ENCODE measurements around the gene UGT1A5. TPM values are rescaled to one million over a fixed set of nuclear protein-coding genes. Genes with fewer than 3 reads are reported as not detected.

UGT1A5 gene
- total and polyA plus RNA-seq, 2 of the 13 experiments (the other 11 are each of a cell fraction or from before 2014, with no cell fraction given), result not detected

- TF ChIP-seq MNT (IDR thresholded peaks at IDR 0.05), result peak; percentile 82
- TF ChIP-seq KDM1A (CRISPR knock-in tag; IDR thresholded peaks at IDR 0.05), result no peak
- TF ChIP-seq PLRG1 (conservative IDR thresholded peaks at IDR 0.05), result no peak
Observed at GRCh38 chr2:233807215-233807865, 94.6 kb downstream of the UGT1A5 start (continued).

DNA sequence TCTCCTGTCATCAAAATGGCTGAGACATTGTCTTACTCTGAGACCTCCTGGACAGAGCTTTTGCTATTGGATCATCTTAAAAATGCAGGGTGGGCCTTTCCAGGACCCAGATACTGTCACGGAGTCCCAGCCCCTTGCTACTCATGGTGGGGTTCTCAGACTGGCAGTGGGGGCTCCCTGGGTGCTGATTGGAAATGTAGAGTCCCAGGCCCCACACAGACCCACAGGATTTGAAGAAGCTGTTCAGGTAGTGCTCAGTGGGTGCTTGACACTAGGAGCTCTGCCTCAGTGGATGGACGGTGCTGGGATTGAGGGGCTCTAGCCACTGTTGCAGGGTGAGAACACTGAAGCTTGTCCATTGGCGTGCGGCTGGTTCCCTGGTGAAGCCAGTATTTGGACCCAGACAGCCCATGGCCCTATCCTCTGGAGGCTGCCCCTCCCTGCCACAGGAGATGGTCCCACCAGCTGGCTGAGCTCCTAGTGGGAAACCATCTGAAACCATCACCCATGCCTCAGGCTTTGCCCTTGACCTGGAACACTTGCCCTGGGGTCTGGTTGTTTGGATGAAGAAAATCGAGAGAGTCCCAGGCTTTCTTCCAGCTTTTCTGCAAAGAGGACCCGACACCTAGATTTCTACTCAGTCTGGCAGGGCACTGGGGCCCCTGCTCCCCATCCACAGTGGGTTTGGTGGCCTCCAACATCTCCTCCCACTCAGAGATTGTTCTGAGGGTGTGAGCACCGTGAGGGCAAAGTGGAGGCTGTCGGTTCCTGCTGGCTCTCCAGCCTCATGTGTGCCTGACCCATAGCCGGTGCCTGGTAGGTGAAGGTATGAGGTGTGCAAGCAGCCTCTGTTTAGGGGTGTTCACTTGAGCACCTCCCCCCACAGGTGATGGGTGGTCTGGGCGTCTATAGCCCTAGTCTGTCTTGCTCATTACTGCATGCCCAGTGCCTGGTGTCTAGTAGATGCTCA lies 95.5 kb downstream of the UGT1A5 start:
- no peak for ATAC-seq
- no TSS peak for BruUV-seq (replicated peaks)
- POLR2A ChIA-PET, result no interaction called here
- no peaks in the 10 kb centered on the region for H3K36me3 ChIP-seq (replicated peaks in 1 of 2; ENCODE audit: control insufficient read depth in 1 of 2, insufficient read depth in 2 of 2, low read length in 2 of 2)
- H3K9ac ChIP-seq (ENCODE audit: insufficient read depth, low read depth, low read length), result no peak overlapping the region
- no peak overlapping the region for H3K27ac ChIP-seq (ENCODE audit: extremely low read length, insufficient read depth, low read length)
- 50% methylated on average over 9 of the region's 10 CpGs for WGBS (ENCODE audit: low lambda C conversion rate)
- in situ Hi-C loops (cut with HindIII; ENCODE audit: extremely low pct_ligation_motif_present, low pct_unique_long_range_greater_than_20kb), result no loop called here
- no peak overlapping the region for H2AFZ ChIP-seq (ENCODE audit: low read length)
- peaks cover 0 to 43% of the 10 kb centered on the region in 2 experiments; a peak in 3 of 5 replicates for H3K27me3 ChIP-seq (ENCODE audit: control insufficient read depth in 1 of 2, insufficient read depth in 2 of 2, low read length in 2 of 2)
- no peak overlapping the region for H3K4me3 ChIP-seq (replicated peaks in 1 of 3; ENCODE audit: insufficient read depth in 1 of 3, low read depth in 2 of 3, low read length in 3 of 3)
- no peaks in the 10 kb centered on the region for H4K20me1 ChIP-seq (ENCODE audit: insufficient read depth, low read length)
- no peaks in the 10 kb centered on the region for H3K9me3 ChIP-seq (ENCODE audit: low read length)
- intact Hi-C loops (cut with micrococcal nuclease; ENCODE audit: unreplicated experiment), result no loop called here
- no peaks in the 10 kb centered on the region for H3K4me1 ChIP-seq (ENCODE audit: insufficient read depth, low read length)
- no peak for DNase-seq (ENCODE audit: low spot score)
- H3K4me2 ChIP-seq (ENCODE audit: low read depth, low read length), result no peak overlapping the region
- CTCF ChIA-PET (ENCODE audit: low intra/inter-chr PET ratio, low total read pairs), result no interaction called here
- no peaks in the 10 kb centered on the region for H3K79me2 ChIP-seq (ENCODE audit: insufficient read depth, low read length)
- no peak for FAIRE-seq
- no peak for TF ChIP-seq CENPX (CRISPR knock-in tag; IDR thresholded peaks at IDR 0.05)
- no peak for TF ChIP-seq ZNF766 (CRISPR knock-in tag; IDR thresholded peaks at IDR 0.05; ENCODE audit: borderline replicate concordance)
- TF ChIP-seq BRCA1 (CRISPR knock-in tag; IDR thresholded peaks at IDR 0.05), result no peak
- no peak for TF ChIP-seq ERF (CRISPR knock-in tag; IDR thresholded peaks at IDR 0.05)
- TF ChIP-seq, protein P1, sequence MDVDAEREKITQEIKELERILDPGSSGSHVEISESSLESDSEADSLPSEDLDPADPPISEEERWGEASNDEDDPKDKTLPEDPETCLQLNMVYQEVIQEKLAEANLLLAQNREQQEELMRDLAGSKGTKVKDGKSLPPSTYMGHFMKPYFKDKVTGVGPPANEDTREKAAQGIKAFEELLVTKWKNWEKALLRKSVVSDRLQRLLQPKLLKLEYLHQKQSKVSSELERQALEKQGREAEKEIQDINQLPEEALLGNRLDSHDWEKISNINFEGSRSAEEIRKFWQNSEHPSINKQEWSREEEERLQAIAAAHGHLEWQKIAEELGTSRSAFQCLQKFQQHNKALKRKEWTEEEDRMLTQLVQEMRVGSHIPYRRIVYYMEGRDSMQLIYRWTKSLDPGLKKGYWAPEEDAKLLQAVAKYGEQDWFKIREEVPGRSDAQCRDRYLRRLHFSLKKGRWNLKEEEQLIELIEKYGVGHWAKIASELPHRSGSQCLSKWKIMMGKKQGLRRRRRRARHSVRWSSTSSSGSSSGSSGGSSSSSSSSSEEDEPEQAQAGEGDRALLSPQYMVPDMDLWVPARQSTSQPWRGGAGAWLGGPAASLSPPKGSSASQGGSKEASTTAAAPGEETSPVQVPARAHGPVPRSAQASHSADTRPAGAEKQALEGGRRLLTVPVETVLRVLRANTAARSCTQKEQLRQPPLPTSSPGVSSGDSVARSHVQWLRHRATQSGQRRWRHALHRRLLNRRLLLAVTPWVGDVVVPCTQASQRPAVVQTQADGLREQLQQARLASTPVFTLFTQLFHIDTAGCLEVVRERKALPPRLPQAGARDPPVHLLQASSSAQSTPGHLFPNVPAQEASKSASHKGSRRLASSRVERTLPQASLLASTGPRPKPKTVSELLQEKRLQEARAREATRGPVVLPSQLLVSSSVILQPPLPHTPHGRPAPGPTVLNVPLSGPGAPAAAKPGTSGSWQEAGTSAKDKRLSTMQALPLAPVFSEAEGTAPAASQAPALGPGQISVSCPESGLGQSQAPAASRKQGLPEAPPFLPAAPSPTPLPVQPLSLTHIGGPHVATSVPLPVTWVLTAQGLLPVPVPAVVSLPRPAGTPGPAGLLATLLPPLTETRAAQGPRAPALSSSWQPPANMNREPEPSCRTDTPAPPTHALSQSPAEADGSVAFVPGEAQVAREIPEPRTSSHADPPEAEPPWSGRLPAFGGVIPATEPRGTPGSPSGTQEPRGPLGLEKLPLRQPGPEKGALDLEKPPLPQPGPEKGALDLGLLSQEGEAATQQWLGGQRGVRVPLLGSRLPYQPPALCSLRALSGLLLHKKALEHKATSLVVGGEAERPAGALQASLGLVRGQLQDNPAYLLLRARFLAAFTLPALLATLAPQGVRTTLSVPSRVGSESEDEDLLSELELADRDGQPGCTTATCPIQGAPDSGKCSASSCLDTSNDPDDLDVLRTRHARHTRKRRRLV (CRISPR knock-in tag; IDR thresholded peaks at IDR 0.05), result no peak
- TF ChIP-seq, protein P2, sequence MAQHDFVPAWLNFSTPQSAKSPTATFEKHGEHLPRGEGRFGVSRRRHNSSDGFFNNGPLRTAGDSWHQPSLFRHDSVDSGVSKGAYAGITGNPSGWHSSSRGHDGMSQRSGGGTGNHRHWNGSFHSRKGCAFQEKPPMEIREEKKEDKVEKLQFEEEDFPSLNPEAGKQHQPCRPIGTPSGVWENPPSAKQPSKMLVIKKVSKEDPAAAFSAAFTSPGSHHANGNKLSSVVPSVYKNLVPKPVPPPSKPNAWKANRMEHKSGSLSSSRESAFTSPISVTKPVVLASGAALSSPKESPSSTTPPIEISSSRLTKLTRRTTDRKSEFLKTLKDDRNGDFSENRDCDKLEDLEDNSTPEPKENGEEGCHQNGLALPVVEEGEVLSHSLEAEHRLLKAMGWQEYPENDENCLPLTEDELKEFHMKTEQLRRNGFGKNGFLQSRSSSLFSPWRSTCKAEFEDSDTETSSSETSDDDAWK (CRISPR knock-in tag; IDR thresholded peaks at IDR 0.05), result no peak
- TF ChIP-seq ZKSCAN8 (CRISPR knock-in tag; IDR thresholded peaks at IDR 0.05; ENCODE audit: borderline replicate concordance), result no peak
- TF ChIP-seq SKIL (CRISPR knock-in tag; IDR thresholded peaks at IDR 0.05; ENCODE audit: borderline replicate concordance), result no peak

Measured in HepG2 (cell line).